Colonic mucosa (tissue), 4 donors: ENCODE results near the gene ADSS1. TPM values are rescaled to one million over a fixed set of nuclear protein-coding genes. Genes with fewer than 3 reads are reported as not detected.

Source experiments
- DNase-seq: peaks from one replicate; pipeline ENCODE4 v3.0.0-alpha.2; 2020
- H3K27ac ChIP-seq: fragments of 200-600 bp; one replicate; pipeline ENCODE4 v1.8.0; 2021
- H3K27me3 ChIP-seq: fragments of 200-600 bp; one replicate; pipeline ENCODE4 v1.8.0; 2021
- H3K36me3 ChIP-seq: fragments of 200-600 bp; one replicate; pipeline ENCODE4 v1.8.0; 2021
- H3K4me1 ChIP-seq: fragments of 200-600 bp; one replicate; pipeline ENCODE4 v1.8.0; 2021; ENCODE audit warnings: mild to moderate bottlenecking
- H3K4me3 ChIP-seq: fragments of 200-600 bp; one replicate; pipeline ENCODE4 v1.8.0; 2021
- H3K9ac ChIP-seq, 2 donors: one replicate each; pipeline ENCODE4 v1.7.0; 2013; ENCODE audit warnings: control low read depth in 2 of 2, low read depth in 2 of 2, low read length in 2 of 2
- H3K9me3 ChIP-seq: fragments of 200-600 bp; one replicate; pipeline ENCODE4 v1.8.0; 2021
- CTCF ChIP-seq: fragments of 200-600 bp; IDR thresholded peaks from one replicate; pipeline ENCODE4 v1.8.0; 2022; ENCODE audit warnings: antibody characterized with exemption, mild to moderate bottlenecking
- intact Hi-C: fragments of 100-400 bp; cut with DNase I; formaldehyde crosslinking; loops from one replicate; pipeline ENCODE4 v1.14.1; 2022
- total RNA-seq, 2 donors: library from RNA; stranded (reverse); fragmentation: NEBNext Ultra II Directional in 1 of 2; extraction: Animal tissue kit (Norgen Biotek cat#: 25700) in 1 of 2; gene quantifications; one replicate each; pipeline ENCODE4 v1.2.1, GENCODE V29; 2021
- donor health status: healthy.
- donor health status: DM: no; HTN: no; CAD: no.
- donor health status: DM: no; HTN: no; CAD: no.

The ADSS1 gene
- total RNA-seq, 2 donors from 2014 or later, result 3.5 to 4.0 TPM

GRCh38 chr14:104765517-104765916 lies 41.5 kb downstream of the ADSS1 start:
- no peaks in the 10 kb centered on the region for H3K9me3 ChIP-seq
- no peak for DNase-seq
- H3K27ac ChIP-seq, result no peak overlapping the region
- peaks cover 3% of the 10 kb centered on the region for H3K4me1 ChIP-seq
- no peaks in the 10 kb centered on the region for H3K27me3 ChIP-seq
- no peak for TF ChIP-seq CTCF
- H3K9ac ChIP-seq, result no peak overlapping the region
- no peaks in the 10 kb centered on the region for H3K36me3 ChIP-seq
- intact Hi-C loops, result loop anchor here (5.0 kb wide), 1 partner anchor 102 kb away; the partner anchor contains the start of gene CEP170B
- H3K4me3 ChIP-seq, result no peak overlapping the region

GRCh38 chr14:104766256-104766862 lies 42.3 kb downstream of the ADSS1 start:
- H3K9me3 ChIP-seq, result no peaks in the 10 kb centered on the region

GRCh38 chr14:104766863-104767633 lies 43.0 kb downstream of the ADSS1 start:
- H3K9me3 ChIP-seq, result no peaks in the 10 kb centered on the region
- no peak for TF ChIP-seq CTCF
- no peak for DNase-seq
- no peak overlapping the region for H3K9ac ChIP-seq
- no peak overlapping the region for H3K4me3 ChIP-seq
- no peak overlapping the region for H3K27ac ChIP-seq
- peaks cover 3% of the 10 kb centered on the region for H3K4me1 ChIP-seq
- peaks cover 3% of the 10 kb centered on the region for H3K36me3 ChIP-seq
- no peaks in the 10 kb centered on the region for H3K27me3 ChIP-seq
- intact Hi-C loops, result loop anchor here (5.0 kb wide), 1 partner anchor 100 kb away; the partner anchor contains the start of gene CEP170B

More at GRCh38 chr14:104766256-104766862, 42.3 kb downstream of the ADSS1 start:
- DNase-seq, result no peak
- peaks cover under 1% of the 10 kb centered on the region for H3K36me3 ChIP-seq
- peaks cover 3% of the 10 kb centered on the region for H3K4me1 ChIP-seq
- H3K9ac ChIP-seq, result no peak overlapping the region
- no peaks in the 10 kb centered on the region for H3K27me3 ChIP-seq
- TF ChIP-seq CTCF, result no peak
- no peak overlapping the region for H3K27ac ChIP-seq
- no peak overlapping the region for H3K4me3 ChIP-seq
- intact Hi-C loops, result loop anchor here (5.0 kb wide), 1 partner anchor 101 kb away; the partner anchor contains the start of gene CEP170B

- no peak for DNase-seq
- peaks cover 3% of the 10 kb centered on the region for H3K4me1 ChIP-seq
- H3K4me3 ChIP-seq, result no peak overlapping the region
- TF ChIP-seq CTCF, result no peak
- peaks cover 3% of the 10 kb centered on the region for H3K36me3 ChIP-seq
- no peak overlapping the region for H3K27ac ChIP-seq
- no peaks in the 10 kb centered on the region for H3K27me3 ChIP-seq
- H3K9me3 ChIP-seq, result no peaks in the 10 kb centered on the region
- no peak overlapping the region for H3K9ac ChIP-seq
- intact Hi-C loops, result loop anchor here (5.0 kb wide), 1 partner anchor 100 kb away; the partner anchor contains the start of gene CEP170B
Measured at GRCh38 chr14:104767634-104767918, 43.5 kb downstream of the ADSS1 start.

GRCh38 chr14:104768437-104769323 lies 44.7 kb downstream of the ADSS1 start:
- Histone ChIP-seq H3K4me3 (no peak overlapping the region), H3K9ac (peak overlapping the region in 1 of 2 donors; percentile 30), H3K27ac (no peak overlapping the region), H3K9me3 (no peaks in the 10 kb centered on the region), H3K27me3 (no peaks in the 10 kb centered on the region), H3K36me3 (peaks cover 3% of the 10 kb centered on the region), H3K4me1 (peaks cover 3% of the 10 kb centered on the region)
- peak; percentile 95 for DNase-seq
- peak; percentile 95 for TF ChIP-seq CTCF
- intact Hi-C loops, result loop anchor here (2.0 to 5.0 kb wide), 2 partner anchors 58 to 99 kb away; partner anchors contain the start of gene CEP170B
